Neural progenitor cell (in vitro differentiated cells): ENCODE measurements around the gene KRT7. TPM values are rescaled to one million over a fixed set of nuclear protein-coding genes. Genes with fewer than 3 reads are reported as not detected.

Source experiments
- DNase-seq: peaks from one replicate; pipeline ENCODE4 v3.0.0-alpha.2; 2016; ENCODE audit warnings: low spot score
- H2AFZ ChIP-seq: fragments of 200-600 bp; sonication (generic); replicated peaks from 2 replicates; pipeline ENCODE4 v1.6.1; 2016; ENCODE audit warnings: antibody characterized with exemption
- H3F3A ChIP-seq: fragments of 200-600 bp; sonication (generic); 2 replicates; pipeline ENCODE4 v1.6.1; 2016; ENCODE audit warnings: antibody characterized with exemption, low read depth
- H3K27ac ChIP-seq: fragments of 200-600 bp; sonication (generic); 2 replicates; pipeline ENCODE4 v1.5.1; 2016; ENCODE audit warnings: mild to moderate bottlenecking
- H3K27me3 ChIP-seq: fragments of 200-600 bp; sonication (generic); 2 replicates; pipeline ENCODE4 v1.6.1; 2016; ENCODE audit warnings: mild to moderate bottlenecking, moderate library complexity
- H3K36me3 ChIP-seq: fragments of 200-600 bp; sonication (generic); 2 replicates; pipeline ENCODE4 v1.5.1; 2016
- H3K4me1 ChIP-seq: fragments of 200-600 bp; sonication (generic); 2 replicates; pipeline ENCODE4 v1.6.1; 2016; ENCODE audit warnings: mixed run types
- H3K4me2 ChIP-seq: fragments of 200-600 bp; sonication (generic); 2 replicates; pipeline ENCODE4 v1.6.1; 2016
- H3K4me3 ChIP-seq: fragments of 200-600 bp; sonication (generic); 2 replicates; pipeline ENCODE4 v1.5.1; 2016
- H3K79me2 ChIP-seq: fragments of 200-600 bp; sonication (generic); 2 replicates; pipeline ENCODE4 v1.6.1; 2016; ENCODE audit warnings: low read depth
- H3K9ac ChIP-seq: fragments of 200-600 bp; sonication (generic); 2 replicates; pipeline ENCODE4 v1.6.1; 2016
- H3K9me3 ChIP-seq: fragments of 200-600 bp; sonication (generic); 2 replicates; pipeline ENCODE4 v1.5.1; 2016; ENCODE audit warnings: low read depth
- H4K20me1 ChIP-seq: fragments of 200-600 bp; sonication (generic); 2 replicates; pipeline ENCODE4 v1.6.1; 2016; ENCODE audit warnings: low read depth
- H3K27ac Mint-ChIP-seq: 3 replicates; pipeline ENCODE4 v1.8.0; 2021; ENCODE audit warnings: mixed read lengths
- H3K27me3 Mint-ChIP-seq: 2 replicates; pipeline ENCODE4 v1.8.0; 2022; ENCODE audit warnings: low read depth, mild to moderate bottlenecking, inconsistent platforms, moderate library complexity, mixed read lengths; ENCODE audit not compliant: insufficient read depth
- H3K36me3 Mint-ChIP-seq: 3 replicates; pipeline ENCODE4 v1.8.0; 2021; ENCODE audit warnings: mixed read lengths
- H3K4me1 Mint-ChIP-seq: 3 replicates; pipeline ENCODE4 v1.8.0; 2021; ENCODE audit warnings: mixed read lengths
- H3K4me3 Mint-ChIP-seq: 3 replicates; pipeline ENCODE4 v1.8.0; 2021; ENCODE audit warnings: mild to moderate bottlenecking, moderate library complexity, mixed read lengths
- H3K9me3 Mint-ChIP-seq: 3 replicates; pipeline ENCODE4 v1.8.0; 2020; ENCODE audit warnings: mixed read lengths
- CTCF ChIP-seq: fragments of 200-600 bp; sonication (generic); IDR thresholded peaks from 2 replicates; pipeline ENCODE4 v1.5.1; 2017; ENCODE audit warnings: antibody characterized with exemption, mild to moderate bottlenecking
- EZH2 ChIP-seq: fragments of 200-600 bp; sonication (generic); IDR thresholded peaks from 2 replicates; pipeline ENCODE4 v1.6.1; 2017; ENCODE audit warnings: antibody characterized with exemption, mild to moderate bottlenecking, moderate library complexity
- EZH2phosphoT487 ChIP-seq: fragments of 200-600 bp; sonication (generic); IDR thresholded peaks from 2 replicates; pipeline ENCODE4 v1.6.1; 2017; ENCODE audit warnings: antibody characterized with exemption
- total RNA-seq: library from RNA; depleted of rRNA; stranded (reverse); fragments of >200 nt; gene quantifications from 2 replicates; pipeline ENCODE4 v1.2.3, GENCODE V29; 2015; ENCODE audit warnings: low replicate concordance

KRT7 gene
- total RNA-seq, 1 donor from 2014 or later, result not detected

GRCh38 chr12:52229836-52230343 is 3.2 kb upstream of the KRT7 start:
- peaks cover 32% of the 10 kb centered on the region for H3K27me3 Mint-ChIP-seq
- Histone ChIP-seq H3K79me2 (no peaks in the 10 kb centered on the region), H3K4me3 (no peak overlapping the region), H3K4me1 (peaks cover 12% of the 10 kb centered on the region), H3F3A (peaks cover 6% of the 10 kb centered on the region), H2AFZ (no peak overlapping the region), H4K20me1 (no peaks in the 10 kb centered on the region), H3K27me3 (peaks cover 54% of the 10 kb centered on the region), H3K36me3 (no peaks in the 10 kb centered on the region), H3K9ac (no peak overlapping the region), H3K9me3 (no peaks in the 10 kb centered on the region), H3K27ac (no peak overlapping the region), H3K4me2 (no peak overlapping the region)
- H3K9me3 Mint-ChIP-seq, result no peaks in the 10 kb centered on the region
- DNase-seq, result no peak
- TF ChIP-seq EZH2, result no peak
- no peak for TF ChIP-seq EZH2phosphoT487
- TF ChIP-seq CTCF, result no peak
- H3K36me3 Mint-ChIP-seq, result no peaks in the 10 kb centered on the region
- no peak overlapping the region for H3K27ac Mint-ChIP-seq
- peaks cover 19% of the 10 kb centered on the region for H3K4me1 Mint-ChIP-seq
- no peak overlapping the region for H3K4me3 Mint-ChIP-seq

GRCh38 chr12:52230364-52231281 is 2.4 kb upstream of the KRT7 start:
- Histone ChIP-seq H3K36me3 (no peaks in the 10 kb centered on the region), H3K4me1 (peaks cover 12% of the 10 kb centered on the region), H3K4me2 (no peak overlapping the region), H3K4me3 (no peak overlapping the region), H4K20me1 (no peaks in the 10 kb centered on the region), H3K27me3 (peaks cover 61% of the 10 kb centered on the region), H3F3A (peaks cover 6% of the 10 kb centered on the region), H3K79me2 (no peaks in the 10 kb centered on the region), H3K9ac (no peak overlapping the region), H3K9me3 (no peaks in the 10 kb centered on the region), H2AFZ (no peak overlapping the region), H3K27ac (no peak overlapping the region)
- H3K27ac Mint-ChIP-seq, result peak overlapping the region; percentile 67
- TF ChIP-seq CTCF, result no peak
- TF ChIP-seq EZH2, result no peak
- no peak for TF ChIP-seq EZH2phosphoT487
- H3K4me3 Mint-ChIP-seq, result no peak overlapping the region
- H3K36me3 Mint-ChIP-seq, result no peaks in the 10 kb centered on the region
- H3K27me3 Mint-ChIP-seq, result peaks cover 31% of the 10 kb centered on the region
- peak; percentile 44 for DNase-seq
- peaks cover 22% of the 10 kb centered on the region for H3K4me1 Mint-ChIP-seq
- H3K9me3 Mint-ChIP-seq, result no peaks in the 10 kb centered on the region

GRCh38 chr12:52231305-52232202 is 1.5 kb upstream of the KRT7 start:
- Histone ChIP-seq H3K4me2 (no peak overlapping the region), H3K9me3 (no peaks in the 10 kb centered on the region), H3K79me2 (no peaks in the 10 kb centered on the region), H2AFZ (no peak overlapping the region), H3K27me3 (peaks cover 60% of the 10 kb centered on the region), H3K36me3 (no peaks in the 10 kb centered on the region), H4K20me1 (no peaks in the 10 kb centered on the region), H3F3A (peaks cover 6% of the 10 kb centered on the region), H3K4me3 (no peak overlapping the region), H3K27ac (no peak overlapping the region), H3K9ac (no peak overlapping the region), H3K4me1 (peaks cover 12% of the 10 kb centered on the region)
- Mint-ChIP-seq H3K27me3 (peaks cover 31% of the 10 kb centered on the region), H3K4me3 (peak overlapping the region; percentile 28), H3K9me3 (no peaks in the 10 kb centered on the region), H3K36me3 (no peaks in the 10 kb centered on the region), H3K27ac (no peak overlapping the region), H3K4me1 (peaks cover 22% of the 10 kb centered on the region)
- no peak for DNase-seq
- TF ChIP-seq EZH2 (no peak), EZH2phosphoT487 (no peak), CTCF (no peak)
